Sciatic nerve (tissue), 2 donors: ENCODE measurements around the gene MRPL28. TPM values are rescaled to one million over a fixed set of nuclear protein-coding genes. Genes with fewer than 3 reads are reported as not detected.
"Not testable (repeated sequence)": the region's sequence is repeated elsewhere in the genome, so short reads cannot be mapped to it uniquely, and the experiment has no call there.

ENCODE experiments used
- ATAC-seq: fragments of 200-7000 bp; cut with Tn5 transposase; one replicate; pipeline ENCODE4 v1.9.1; 2020; ENCODE audit warnings: mild to moderate bottlenecking, moderate library complexity
- DNase-seq: peaks from one replicate; pipeline ENCODE4 v3.0.0-alpha.2; 2020; ENCODE audit warnings: low spot score
- intact Hi-C: fragments of 100-400 bp; cut with DNase I; formaldehyde crosslinking; loops from one replicate; pipeline ENCODE4 v1.14.2; 2022
- total RNA-seq: library from RNA; stranded (reverse); fragmentation: NEBNext Ultra II Directional; extraction: Animal tissue kit (Norgen Biotek cat#: 25700); gene quantifications from one replicate; pipeline ENCODE4 v1.2.1, GENCODE V29; 2021
- donor health status: DM: no; HTN: no; CAD: no.
- donor health status: DM: no; HTN: no; CAD: no.

The MRPL28 gene
- 32.5 TPM for total RNA-seq

DNA sequence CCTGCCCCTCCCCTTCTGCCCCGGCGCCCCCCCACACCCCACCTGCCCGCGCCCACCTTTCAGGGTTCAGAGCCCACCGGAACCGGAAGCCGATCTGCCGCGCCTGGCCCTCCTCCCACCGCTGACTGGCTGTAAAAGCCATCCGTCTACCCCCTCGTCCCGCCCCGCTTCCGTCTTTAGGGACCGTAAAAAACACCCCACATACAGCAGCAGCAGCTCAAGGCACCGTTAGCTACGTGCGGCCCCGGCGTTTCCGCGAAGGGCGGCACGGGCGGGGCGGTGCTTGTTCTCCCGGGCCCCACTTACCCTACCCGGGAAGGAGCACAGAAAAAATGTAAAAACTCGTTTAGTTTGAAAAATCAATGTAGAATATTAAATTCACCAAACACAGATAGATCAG, at the start of gene MRPL28:
TSS of gene MRPL28 (minus strand) at position 96 of the 400 bp plus-strand sequence. CDS start 320 bp downstream, outside the sequence.
- peak; percentile 97 for ATAC-seq
- intact Hi-C loops: no loop called here
- DNase-seq: peak; percentile 97

DNA sequence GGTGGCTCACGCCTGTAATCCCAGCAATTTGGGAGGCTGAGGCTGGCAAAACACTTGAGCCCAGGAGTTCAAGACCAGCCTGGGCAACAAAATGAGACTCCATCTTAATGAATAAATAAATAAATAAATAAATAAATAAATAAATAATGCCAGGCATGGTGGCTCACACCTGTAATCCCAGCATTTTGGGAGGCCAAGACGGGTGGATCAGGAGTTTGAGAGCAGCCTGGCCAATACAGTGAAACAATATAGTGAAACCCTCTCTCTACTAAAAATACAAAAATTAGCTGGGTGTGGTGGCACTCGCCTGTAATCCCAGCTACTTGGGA, 44.8 kb upstream of the MRPL28 start:
- ATAC-seq, DNase-seq, intact Hi-C loops: not testable (repeated sequence)

DNA sequence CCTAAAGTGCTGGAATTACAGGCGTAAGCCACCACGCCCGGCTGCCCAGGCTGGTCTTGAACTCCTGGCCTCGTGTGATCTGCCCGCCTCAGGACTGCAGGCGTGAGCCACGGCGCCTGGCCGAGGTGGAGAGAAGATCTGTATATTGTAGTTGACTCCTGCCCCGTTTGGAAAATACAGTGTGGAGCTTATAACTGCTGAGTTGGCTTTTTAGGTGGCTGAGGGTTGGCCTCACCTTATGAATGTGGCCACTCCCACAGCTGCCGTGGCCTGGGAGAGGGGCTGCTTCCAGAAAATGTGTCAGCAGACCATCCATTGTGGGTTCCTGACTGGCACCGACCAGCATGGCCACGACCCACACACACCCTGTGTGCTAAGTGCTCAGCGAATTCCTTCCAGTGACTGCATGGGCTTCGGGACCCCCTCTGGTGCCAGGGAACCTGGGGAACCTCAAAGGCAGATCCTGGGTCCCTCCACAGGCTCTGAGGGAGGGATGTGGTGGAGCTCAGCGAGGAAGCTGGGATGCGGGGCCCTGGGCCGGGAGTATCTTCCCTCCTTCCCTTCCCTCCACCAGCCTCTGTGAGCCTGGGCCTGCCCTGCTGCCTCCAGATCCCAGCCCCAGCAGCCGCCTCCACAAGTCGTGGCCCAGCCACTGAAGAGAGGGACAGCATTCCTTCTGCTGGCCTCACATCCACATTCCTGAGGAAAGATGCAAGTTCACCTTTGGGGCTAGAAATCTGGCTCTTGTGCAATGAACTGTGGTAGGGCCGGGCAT, 44.2 kb upstream of the MRPL28 start:
- intact Hi-C loops: no loop called here
- ATAC-seq (no peak), DNase-seq (no peak)

DNA sequence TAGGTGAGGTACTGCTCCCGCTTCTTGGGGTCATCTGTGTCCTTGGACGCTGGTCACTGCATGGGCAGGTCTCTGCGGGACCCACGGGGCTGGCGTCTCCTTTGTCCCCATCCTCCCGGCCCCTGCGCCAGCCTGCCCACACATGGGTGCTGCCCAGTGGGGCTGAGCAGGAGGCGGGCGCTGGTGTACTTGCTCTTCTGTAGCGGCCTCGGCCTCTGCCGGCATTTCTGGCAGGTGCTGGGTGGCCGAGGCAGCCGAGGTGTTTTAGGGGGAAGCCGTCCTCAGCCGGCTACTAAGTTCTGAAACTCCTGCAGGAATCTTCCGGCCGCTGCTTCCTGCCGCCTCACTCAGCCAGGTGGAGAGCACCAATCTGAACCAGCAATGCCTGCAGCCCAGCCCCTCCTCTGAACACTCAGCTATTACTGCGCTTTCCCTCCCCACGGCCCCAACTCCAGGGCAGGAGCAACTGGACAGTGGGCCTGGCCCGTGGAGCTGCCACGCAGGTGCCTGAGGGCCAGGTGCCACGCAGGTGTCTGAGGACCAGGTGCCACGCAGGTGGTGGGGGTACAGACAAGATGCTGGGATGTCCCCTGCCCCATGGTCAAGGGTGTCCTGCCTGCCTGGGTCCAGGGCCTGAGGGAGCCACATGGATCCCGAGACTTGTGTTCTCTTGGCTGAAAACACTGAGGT, 41.4 kb upstream of the MRPL28 start:
- DNase-seq (no peak), ATAC-seq (no peak)
- intact Hi-C loops: no loop called here

DNA sequence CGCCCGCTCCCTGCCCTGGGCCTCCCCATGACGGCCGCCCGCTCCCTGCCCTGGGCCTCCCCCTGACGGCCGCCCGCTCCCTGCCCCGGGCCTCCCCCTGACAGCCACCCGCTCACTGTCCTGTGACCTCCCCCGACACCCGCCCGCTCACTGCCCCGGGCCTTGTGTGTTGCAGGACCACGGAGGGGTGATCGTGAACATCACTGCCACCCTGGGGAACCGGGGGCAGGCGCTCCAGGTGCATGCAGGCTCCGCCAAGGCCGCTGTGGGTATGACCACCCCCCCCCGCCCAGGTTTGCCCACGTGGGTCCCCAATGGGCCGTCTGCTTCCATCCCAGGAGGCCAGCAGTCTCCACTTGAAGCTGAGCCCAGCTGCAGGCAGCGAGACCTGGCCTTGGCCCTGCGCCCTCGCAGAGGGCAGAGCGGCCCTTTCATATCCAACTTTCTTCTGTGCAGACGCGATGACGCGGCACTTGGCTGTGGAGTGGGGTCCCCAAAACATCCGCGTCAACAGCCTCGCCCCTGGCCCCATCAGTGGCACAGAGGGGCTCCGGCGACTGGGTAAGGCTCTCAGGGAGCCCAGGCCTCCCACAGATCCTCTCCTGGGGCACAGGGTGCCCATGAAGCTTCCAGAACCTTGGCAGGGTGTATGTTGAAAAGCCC, 40.3 kb upstream of the MRPL28 start:
- intact Hi-C loops: no loop called here
- no peak for DNase-seq
- no peak for ATAC-seq

DNA sequence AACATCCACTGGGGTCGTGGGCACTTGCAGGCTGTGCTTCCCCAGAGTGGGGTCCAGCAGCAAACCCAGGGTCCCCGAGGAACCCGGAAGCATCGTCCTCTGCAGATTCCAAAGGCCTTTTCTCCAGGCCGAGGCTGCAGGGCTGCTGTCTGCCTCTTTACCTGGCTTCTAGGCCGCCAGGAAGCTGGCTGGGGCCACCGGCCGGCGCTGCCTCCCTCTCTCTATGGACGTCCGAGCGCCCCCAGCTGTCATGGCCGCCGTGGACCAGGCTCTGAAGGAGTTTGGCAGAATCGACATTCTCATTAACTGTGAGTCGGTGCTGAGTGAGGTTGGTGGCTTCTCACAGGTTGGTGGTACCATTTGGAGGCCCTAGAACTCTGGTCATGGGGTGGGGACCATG, 36.9 kb upstream of the MRPL28 start:
- ATAC-seq: no peak
- intact Hi-C loops: no loop called here
- no peak for DNase-seq

DNA sequence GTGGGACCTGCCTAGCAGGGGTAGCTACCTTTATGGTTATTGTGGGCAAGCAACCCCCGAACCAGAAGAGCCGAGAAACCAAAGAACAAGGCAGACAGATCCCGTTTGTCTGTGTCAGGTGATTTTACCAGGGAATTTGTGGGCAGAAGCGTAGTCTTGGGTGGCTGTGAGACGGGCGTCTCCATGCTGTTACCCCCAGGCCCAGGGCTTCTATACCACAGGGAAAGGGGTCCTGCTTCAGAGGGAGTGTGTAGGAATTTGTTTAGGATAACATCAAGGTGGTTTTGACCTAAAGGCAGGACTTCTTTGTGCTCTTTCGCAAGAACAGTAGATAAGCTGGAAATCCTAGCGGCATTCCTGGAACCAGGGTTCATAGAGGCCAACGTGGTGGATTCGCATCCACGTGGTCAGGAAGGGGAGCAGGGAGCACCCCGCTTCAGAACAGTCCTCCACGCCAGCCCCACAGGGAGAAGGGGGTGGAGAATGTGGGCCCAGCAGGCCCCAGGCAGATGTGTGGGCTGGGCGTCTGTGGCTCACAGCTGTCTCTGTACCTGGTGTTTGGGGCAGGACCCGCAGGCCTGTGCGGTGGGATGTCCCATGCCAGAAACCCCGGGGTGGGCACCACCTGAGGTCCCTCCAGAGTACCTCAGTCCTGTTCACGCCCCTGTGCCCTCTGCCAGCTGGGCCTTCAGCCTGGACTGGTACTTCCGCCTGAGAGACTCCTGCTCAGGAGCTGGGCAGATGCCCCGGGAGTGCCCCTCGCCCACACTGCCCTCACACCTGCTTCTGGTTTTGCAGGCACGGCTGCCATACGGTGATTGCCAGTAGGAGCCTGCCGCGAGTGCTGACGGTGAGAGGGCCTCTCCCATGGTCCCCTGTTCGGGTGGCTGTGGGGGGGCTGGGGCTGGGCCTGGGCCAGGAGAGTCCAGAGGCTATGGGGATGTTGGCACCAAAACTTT, 35.5 kb upstream of the MRPL28 start:
- ATAC-seq (no peak), DNase-seq (no peak)
- intact Hi-C loops: no loop called here

DNA sequence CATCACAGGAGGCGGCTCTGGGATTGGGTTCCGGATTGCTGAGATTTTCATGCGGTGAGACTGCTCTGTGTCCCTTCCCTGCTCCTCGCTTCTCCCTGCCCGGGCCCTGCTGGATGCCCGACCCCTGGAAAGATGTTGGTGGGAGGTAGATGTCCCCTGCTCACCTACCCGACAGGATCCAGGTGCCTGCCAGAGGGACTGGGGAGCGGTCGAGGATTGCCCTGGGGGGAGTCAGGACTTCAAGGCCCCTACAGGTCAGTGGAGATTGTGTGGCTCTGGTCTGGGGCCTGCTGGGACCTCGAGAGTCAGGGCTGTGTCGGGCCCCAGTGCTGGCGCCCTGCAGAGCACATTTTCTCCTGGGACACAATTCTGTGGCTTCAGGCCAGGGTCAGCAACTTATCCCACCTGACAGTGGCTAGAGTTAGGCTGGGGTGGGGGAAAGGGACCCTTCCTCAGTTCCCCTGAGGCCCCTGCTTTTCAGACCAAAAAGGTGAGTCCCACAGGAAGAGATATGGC, 34.7 kb upstream of the MRPL28 start:
- ATAC-seq: no peak
- intact Hi-C loops: no loop called here
- no peak for DNase-seq

DNA sequence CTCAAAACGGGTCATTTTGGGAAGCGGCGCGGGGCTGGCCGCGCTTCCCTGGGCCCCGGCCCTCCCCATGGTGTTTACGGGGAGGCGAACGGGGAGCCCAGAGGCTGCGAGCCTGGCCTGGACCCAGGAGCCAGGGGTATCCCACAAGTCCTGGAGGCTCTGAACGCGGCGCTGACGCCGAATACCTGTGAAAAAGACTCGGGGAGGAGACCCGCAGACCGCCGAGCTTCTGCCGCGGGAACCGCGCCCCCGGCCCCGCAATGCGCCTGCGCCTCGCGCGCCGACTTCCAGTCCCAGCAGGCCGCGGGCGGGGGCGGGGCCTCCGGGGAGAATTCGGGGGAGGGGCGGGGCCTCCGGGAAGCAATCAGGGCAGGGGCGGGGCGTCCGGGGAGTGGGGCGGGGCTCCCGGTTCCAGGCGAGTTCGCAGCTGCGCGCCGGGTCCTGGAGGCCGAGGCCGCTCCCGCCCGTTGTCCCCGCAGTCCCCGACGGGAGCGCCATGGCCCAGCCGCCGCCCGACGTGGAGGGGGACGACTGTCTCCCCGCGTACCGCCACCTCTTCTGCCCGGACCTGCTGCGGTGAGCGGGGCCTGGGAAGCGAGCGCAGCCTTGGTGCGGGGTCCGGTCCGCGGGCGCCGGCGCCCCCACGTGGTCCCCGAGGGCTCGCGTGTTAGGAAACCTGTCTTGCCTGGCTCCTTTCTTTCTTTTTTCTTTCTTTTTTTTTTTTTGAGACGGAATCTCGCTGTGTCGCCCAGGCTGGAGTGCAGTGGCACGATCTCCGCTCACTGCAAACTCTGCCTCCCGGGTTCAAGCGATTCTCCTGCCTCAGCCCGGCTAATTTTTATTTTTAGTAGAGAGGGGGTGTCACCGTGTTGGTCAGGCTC, 31.4 kb upstream of the MRPL28 start, which contains the start of gene DECR2:
TSS of gene DECR2 (plus strand) at position 418 of the 881 bp plus-strand sequence. CDS start at position 497, 79 bp downstream.
- ATAC-seq: peak; percentile 91
- DNase-seq: peak; percentile 99
- intact Hi-C loops: no loop called here

DNA sequence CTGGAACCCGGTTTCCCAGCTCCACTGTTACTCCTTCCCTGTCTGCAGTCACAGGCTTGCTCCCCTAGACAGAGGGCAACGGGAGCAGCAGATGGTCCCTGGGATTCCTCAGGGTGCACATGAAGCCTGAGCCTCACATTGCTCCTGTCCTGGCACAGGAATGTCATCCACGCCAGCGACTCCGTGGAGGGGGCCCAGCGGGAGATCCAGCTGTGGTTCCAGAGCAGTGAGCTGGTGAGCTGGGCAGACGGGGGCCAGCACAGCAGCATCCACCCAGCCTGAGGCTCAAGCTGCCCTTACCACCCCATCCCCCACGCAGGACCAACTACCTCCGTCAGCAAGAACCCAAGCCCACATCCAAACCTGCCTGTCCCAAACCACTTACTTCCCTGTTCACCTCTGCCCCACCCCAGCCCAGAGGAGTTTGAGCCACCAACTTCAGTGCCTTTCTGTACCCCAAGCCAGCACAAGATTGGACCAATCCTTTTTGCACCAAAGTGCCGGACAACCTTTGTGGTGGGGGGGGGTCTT, 29.8 kb upstream of the MRPL28 start:
- intact Hi-C loops: no loop called here
- DNase-seq: no peak

DNA sequence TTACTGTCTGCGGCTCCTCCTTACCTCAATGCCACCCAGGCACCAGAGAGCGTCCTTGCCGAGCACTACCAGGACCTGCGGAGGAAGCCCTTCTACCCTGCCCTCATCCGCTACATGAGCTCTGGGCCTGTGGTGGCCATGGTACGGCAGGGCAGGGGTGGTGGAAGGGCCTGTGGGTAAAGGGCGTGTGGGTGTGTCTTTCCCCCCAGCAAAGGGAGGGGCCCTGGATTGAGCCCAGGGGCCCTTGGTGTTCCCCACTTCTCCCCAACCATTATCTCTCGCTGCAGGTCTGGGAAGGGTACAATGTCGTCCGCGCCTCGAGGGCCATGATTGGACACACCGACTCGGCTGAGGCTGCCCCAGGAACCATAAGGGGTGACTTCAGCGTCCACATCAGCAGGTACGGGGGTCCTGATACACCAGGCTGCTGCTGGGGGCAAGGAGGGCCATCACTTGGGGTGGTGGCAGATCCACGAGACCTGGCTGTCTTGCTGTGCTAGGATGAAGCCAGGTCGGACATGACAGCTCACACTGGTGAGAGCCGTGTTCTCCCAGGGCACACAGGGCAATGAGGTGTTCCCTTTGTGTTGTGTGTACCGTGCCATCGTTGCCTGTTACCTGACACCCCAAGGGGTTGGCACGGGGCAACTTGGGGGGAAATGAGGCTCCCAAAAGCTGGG, 29.1 kb upstream of the MRPL28 start:
- DNase-seq (no peak), ATAC-seq (no peak)
- intact Hi-C loops: no loop called here

More for the DNA sequence above, 29.8 kb upstream of the MRPL28 start:
- ATAC-seq: no peak

DNA sequence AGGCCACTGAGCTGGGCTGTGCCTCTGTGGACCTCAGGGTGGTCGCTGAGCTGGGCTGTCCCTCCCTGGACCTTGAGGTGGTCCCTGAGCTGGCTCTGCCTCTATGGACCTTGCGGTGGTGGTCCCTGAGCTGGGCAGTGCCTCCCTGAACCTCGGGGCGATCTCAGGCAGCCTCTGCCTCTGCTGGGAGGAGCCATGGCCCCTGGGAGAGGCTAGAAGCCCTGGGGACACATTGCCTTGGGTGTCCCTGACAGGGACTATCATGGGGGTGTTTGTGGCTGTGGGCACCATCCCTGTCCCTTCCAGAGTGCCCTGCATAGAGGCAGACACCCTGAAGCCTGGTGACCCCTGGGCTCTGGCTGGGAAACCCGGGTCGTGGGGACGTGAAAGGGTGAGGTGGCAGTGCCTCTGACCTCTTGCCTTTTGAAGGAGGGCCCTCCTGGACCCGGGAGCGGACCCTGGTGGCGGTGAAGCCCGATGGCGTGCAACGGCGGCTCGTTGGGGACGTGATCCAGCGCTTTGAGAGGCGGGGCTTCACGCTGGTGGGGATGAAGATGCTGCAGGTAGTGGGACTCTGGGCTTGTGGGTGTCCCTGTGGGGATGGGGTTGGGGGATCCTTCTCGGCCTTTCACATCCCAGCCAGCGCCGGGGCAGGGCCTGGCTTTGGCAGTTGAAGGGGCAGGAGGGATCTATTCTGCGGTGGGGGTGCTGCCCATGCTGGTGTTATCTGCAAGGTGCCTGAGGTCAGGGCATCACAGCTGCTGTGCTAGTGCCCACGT, 28.4 kb upstream of the MRPL28 start:
- intact Hi-C loops: no loop called here
- DNase-seq (no peak), ATAC-seq (no peak)

DNA sequence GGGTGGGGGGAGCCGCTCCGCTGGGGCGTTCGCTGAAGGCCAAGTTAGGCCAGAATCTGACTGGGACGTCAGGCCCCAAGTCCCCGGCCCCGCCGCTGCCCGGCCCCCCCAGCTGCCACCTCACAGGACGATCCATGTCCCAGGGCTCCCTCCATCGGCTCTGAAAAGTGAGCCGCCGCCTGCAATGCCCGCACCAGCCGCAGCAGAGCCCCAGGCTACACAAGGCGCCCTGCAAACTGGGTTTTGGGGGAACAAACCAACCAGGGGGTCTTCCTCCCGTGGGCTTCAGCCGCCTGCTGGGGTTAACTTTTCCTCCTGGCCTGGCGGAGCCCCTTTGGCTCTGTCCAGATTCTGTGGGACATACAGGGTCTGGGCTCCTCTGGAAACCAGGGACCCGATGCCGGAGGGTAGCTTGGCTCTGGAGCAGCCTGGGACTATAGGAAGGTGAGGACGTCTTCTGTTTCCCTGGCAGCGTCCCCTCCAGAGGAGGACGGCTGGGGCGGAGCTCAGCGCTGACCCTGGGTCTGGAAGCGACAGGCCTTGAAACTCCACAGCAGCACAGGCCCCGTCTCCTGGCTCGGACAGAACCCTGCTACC, 27.5 kb upstream of the MRPL28 start:
- intact Hi-C loops: no loop called here
- DNase-seq: peak; percentile 87
- peak; percentile 56 for ATAC-seq

DNA sequence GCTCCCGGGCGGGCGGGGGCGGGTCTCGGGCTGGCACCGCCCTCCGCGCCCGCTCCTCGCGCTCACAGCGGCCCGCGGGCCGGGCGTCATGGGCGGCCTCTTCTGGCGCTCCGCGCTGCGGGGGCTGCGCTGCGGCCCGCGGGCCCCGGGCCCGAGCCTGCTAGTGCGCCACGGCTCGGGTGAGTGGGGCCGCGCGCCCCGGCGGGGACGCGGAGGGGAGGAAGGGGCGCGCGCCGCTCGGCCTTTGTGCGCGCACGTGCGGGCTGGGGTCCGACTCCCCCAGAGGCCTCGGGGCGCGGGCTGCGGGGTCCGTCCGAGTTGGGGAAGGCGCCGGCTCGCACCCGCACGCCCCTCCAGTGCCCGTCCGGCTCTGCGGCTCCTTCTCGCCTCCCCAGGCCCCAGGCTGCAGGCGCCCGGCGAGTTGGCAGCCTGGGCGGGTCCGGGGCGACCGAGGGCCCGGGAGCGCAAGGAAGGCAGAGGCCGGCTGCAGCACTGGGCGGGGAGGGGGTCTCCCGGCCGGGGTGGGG, 26.9 kb upstream of the MRPL28 start, which contains the start of gene NME4:
TSS of gene NME4 (plus strand) at position 65 of the 527 bp plus-strand sequence. CDS start at position 89, 24 bp downstream.
- ATAC-seq: no peak
- intact Hi-C loops: no loop called here
- no peak for DNase-seq

DNA sequence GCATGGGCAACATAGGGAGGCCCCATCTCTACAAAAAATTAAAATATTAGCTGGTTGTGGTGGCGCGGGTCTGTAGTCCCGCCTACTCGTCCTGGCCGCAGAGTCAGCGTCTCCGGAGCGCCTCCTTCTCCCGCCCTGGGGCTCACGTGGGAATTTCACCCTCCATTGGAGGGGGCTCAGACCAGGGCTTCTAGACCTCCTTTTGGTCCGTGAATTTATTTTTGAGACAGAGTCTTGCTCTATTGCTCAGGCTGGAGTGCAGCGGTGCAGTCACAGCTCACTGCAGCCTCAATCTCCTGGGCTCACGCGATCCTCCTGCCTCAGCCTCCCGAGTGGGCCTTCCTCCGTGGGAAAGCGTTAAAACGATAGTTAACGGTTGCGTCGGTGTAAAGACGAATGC, 26.3 kb upstream of the MRPL28 start:
- no peak for DNase-seq
- intact Hi-C loops: no loop called here
- peak; percentile 20 for ATAC-seq

DNA sequence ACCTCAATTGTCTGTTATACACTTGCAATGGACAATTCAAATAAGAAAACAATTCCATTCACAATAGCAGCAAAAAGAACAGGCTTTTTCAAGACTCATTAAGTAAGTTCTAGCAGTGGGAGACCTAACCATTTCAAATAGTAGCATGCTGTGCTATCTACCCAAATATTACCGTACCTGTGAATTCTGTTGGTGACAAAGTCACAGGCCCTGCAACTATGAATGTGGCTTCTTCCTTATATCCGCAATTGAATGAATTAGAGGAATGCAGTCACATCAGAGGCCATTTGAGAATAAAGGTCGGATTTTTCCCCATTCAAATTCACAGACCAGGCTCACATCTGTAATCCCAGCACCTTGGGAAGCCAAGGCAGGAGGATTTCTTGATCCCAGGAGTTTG, 25.9 kb upstream of the MRPL28 start:
- intact Hi-C loops: no loop called here
- DNase-seq: no peak
- ATAC-seq: no peak
